Lung (tissue), 12 donors: ENCODE results near the gene PKIG. TPM values are rescaled to one million over a fixed set of nuclear protein-coding genes. Genes with fewer than 3 reads are reported as not detected.

Source experiments
- ATAC-seq: fragments of 200-7000 bp; cut with Tn5 transposase; one replicate; pipeline ENCODE4 v1.9.1; 2020; ENCODE audit warnings: moderate number of reproducible peaks; ENCODE audit not compliant: insufficient read depth, low FRiP score
- DNase-seq, 3 donors: peaks; one replicate each; pipeline ENCODE4 v3.0.0-alpha.2; 2013 to 2017
- H3K27ac ChIP-seq, 2 donors: one replicate each; pipeline ENCODE4 v1.5.1; 2013; ENCODE audit warnings: mild to moderate bottlenecking in 2 of 2, moderate library complexity in 2 of 2, control low read depth in 1 of 2, inconsistent platforms in 1 of 2, low read depth in 1 of 2, low read length in 1 of 2
- H3K27me3 ChIP-seq, 3 donors: one replicate each; pipeline ENCODE4 v1.5.1; 2013; ENCODE audit warnings: low read length in 2 of 3; ENCODE audit not compliant: control insufficient read depth in 3 of 3, insufficient read depth in 3 of 3
- H3K36me3 ChIP-seq, 4 donors: one replicate each; pipeline ENCODE4 v1.5.1; 2013; ENCODE audit warnings: low read length in 4 of 4, mild to moderate bottlenecking in 1 of 4, moderate library complexity in 1 of 4; ENCODE audit not compliant: control insufficient read depth in 4 of 4, insufficient read depth in 4 of 4
- H3K4me1 ChIP-seq, 5 donors: one replicate each; pipeline ENCODE4 v1.5.1; 2013; ENCODE audit warnings: low read length in 5 of 5, mild to moderate bottlenecking in 2 of 5, moderate library complexity in 1 of 5; ENCODE audit not compliant: control insufficient read depth in 5 of 5, insufficient read depth in 5 of 5
- H3K4me3 ChIP-seq: one replicate; pipeline ENCODE4 v1.5.1; 2013; ENCODE audit warnings: mild to moderate bottlenecking, control low read depth, moderate library complexity
- H3K9ac ChIP-seq, 2 donors: one replicate each; pipeline ENCODE4 v1.5.1; 2013; ENCODE audit warnings: low read length in 2 of 2, control low read depth in 1 of 2; ENCODE audit not compliant: insufficient read depth in 1 of 2
- H3K9me3 ChIP-seq, 4 donors: one replicate each; pipeline ENCODE4 v1.5.1; 2013; ENCODE audit warnings: low read length in 3 of 4, mild to moderate bottlenecking in 1 of 4, moderate library complexity in 1 of 4; ENCODE audit not compliant: control insufficient read depth in 4 of 4, insufficient read depth in 3 of 4
- WGBS, 2 donors: extraction: QIAGEN DNeasy Blood & Tissue Kit; methylation state at CpG; one replicate each; pipeline ENCODE4 v1.1.7; 2013; 5-methylcytosine and 5-hydroxymethylcytosine counted together
- polyA plus RNA-seq, 2 donors: library from polyadenylated mRNA; stranded (reverse); fragments of 200-250 nt; gene quantifications; one replicate each; pipeline ENCODE4 v1.2.1, GENCODE V29; 2013
- total RNA-seq, 2 donors: library from RNA; depleted of rRNA in 1 of 2; stranded (reverse); fragments of >200 nt in 1 of 2; gene quantifications; one replicate each; pipeline ENCODE4 v1.2.1, GENCODE V29; 2014 to 2021
- TF ChIP-seq, protein P1 (sequence below): IDR thresholded peaks from 2 replicates; pipeline ENCODE4 v1.5.1; 2012; ENCODE audit warnings: mild to moderate bottlenecking; ENCODE audit errors: control extremely low read depth, extremely low read depth
- donor health status: control.
- donor health status: control.
- donor health status: Bipolar disorder and iron deficiency.
- donor health status: healthy.
- donor health status: DM: yes; HTN: yes; CAD: no.

PKIG gene
- total and polyA plus RNA-seq, 4 donors = 45.7 to 67.8 (median 63.0) TPM

DNA sequence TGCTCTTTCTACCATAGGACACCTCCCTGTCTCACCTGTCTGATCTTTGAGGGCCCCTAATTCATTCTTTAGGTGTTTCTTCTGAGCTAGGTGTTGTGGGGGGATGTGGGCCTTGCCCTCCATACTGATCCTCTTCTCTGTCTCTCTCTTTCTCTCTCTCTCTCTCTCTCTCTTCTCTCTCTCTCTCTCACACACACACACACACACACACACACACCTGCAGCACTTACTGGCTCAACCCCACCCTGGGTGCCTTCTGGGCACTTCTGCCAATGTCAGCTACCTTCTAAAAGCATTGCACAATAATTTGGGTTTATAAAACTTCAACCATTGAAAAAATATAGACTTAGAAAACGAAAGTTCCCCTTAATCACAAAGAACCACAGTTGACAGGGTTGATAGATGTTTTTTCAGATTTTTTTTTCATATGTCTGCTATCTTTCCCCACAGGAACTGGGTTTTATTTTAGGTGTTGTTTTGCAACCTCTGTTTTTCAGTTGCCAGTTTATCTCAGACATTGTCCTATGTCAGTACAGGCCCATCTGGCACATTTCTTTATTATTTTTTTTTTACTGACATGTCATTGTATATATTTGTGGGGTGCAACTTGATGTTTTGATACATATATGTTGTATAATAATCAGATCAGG lies 28.1 kb downstream of the PKIG start:
- no peak overlapping the region for H3K27ac ChIP-seq
- TF ChIP-seq, protein P1, sequence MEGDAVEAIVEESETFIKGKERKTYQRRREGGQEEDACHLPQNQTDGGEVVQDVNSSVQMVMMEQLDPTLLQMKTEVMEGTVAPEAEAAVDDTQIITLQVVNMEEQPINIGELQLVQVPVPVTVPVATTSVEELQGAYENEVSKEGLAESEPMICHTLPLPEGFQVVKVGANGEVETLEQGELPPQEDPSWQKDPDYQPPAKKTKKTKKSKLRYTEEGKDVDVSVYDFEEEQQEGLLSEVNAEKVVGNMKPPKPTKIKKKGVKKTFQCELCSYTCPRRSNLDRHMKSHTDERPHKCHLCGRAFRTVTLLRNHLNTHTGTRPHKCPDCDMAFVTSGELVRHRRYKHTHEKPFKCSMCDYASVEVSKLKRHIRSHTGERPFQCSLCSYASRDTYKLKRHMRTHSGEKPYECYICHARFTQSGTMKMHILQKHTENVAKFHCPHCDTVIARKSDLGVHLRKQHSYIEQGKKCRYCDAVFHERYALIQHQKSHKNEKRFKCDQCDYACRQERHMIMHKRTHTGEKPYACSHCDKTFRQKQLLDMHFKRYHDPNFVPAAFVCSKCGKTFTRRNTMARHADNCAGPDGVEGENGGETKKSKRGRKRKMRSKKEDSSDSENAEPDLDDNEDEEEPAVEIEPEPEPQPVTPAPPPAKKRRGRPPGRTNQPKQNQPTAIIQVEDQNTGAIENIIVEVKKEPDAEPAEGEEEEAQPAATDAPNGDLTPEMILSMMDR = no peak
- DNase-seq (no peak), ATAC-seq (no peak)
- no peaks in the 10 kb centered on the region for H3K9me3 ChIP-seq
- H3K27me3 ChIP-seq = no peaks in the 10 kb centered on the region
- H3K9ac ChIP-seq = no peak overlapping the region
- WGBS, 2 donors = 4 to 5% methylated on average over 1 of the region's 1 CpG
- H3K4me1 ChIP-seq = peaks cover 0 to 20% (median 8%) of the 10 kb centered on the region in 5 donors
- H3K36me3 ChIP-seq = peaks cover 0 to 17% (median 6%) of the 10 kb centered on the region in 4 donors
- no peak overlapping the region for H3K4me3 ChIP-seq

DNA sequence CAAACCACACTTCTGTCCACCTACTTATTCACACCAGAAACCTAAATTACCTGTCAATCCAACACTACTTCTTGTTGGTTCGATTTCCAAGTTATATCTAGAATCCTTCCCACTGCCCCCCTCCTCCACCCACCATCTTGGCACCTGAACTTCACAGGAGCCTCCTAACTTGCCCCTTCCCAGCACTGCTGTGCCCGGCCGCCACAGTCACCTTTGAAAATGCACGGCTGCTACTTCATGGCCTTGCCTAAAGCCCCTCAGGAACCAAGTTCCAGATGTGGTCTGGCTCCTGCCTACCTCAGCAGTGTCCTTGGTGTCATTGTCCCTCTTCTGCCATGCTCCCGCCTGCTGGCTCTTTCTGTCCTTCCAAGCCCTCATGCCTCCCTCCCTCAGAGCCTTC lies 31.2 kb downstream of the PKIG start:
- H3K27ac ChIP-seq = peak overlapping the region in 1 of 2 donors; percentile 15
- WGBS, 2 donors = 95 to 96% methylated on average over 5 of the region's 5 CpGs
- H3K36me3 ChIP-seq = peaks cover 0 to 30% (median 15%) of the 10 kb centered on the region in 4 donors
- peaks cover 0 to 25% (median 14%) of the 10 kb centered on the region in 5 donors for H3K4me1 ChIP-seq
- TF ChIP-seq, protein P1 = no peak
- ATAC-seq (no peak), DNase-seq (no peak)
- no peak overlapping the region for H3K9ac ChIP-seq
- no peaks in the 10 kb centered on the region for H3K9me3 ChIP-seq
- H3K4me3 ChIP-seq = no peak overlapping the region
- no peaks in the 10 kb centered on the region for H3K27me3 ChIP-seq

DNA sequence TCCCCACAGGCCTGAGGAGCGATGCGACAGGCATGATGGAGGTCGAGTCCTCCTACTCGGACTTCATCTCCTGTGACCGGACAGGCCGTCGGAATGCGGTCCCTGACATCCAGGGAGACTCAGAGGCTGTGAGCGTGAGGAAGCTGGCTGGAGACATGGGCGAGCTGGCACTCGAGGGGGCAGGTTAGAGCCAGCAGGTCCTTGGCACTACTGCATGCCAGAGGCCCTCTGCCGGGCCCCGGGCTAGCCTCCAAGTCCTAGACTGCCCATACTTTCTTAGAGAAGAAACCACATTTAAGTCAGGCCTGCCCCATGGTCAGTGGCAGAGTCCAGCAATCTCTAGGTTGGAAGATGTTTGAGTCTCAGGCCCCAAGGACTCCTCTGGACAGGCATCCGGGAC lies 32.1 kb downstream of the PKIG start:
- H3K9me3 ChIP-seq = no peaks in the 10 kb centered on the region
- peak overlapping the region in 1 of 2 donors; percentile 63 for H3K27ac ChIP-seq
- H3K9ac ChIP-seq = no peak overlapping the region
- DNase-seq = no peak
- H3K4me1 ChIP-seq = peaks cover 0 to 19% (median 6%) of the 10 kb centered on the region in 5 donors
- 78 to 91% methylated on average over 14 of the region's 14 CpGs for WGBS, 2 donors
- H3K36me3 ChIP-seq = peaks cover 0 to 33% (median 18%) of the 10 kb centered on the region in 4 donors
- no peaks in the 10 kb centered on the region for H3K27me3 ChIP-seq
- H3K4me3 ChIP-seq = no peak overlapping the region
- no peak for ATAC-seq
- TF ChIP-seq, protein P1 = no peak
